Measurements from ENCODE around the gene G0S2.
A peak's percentile ranks its signal among the peaks of the same experiment; 100 is the strongest.

G0S2 gene

DNA sequence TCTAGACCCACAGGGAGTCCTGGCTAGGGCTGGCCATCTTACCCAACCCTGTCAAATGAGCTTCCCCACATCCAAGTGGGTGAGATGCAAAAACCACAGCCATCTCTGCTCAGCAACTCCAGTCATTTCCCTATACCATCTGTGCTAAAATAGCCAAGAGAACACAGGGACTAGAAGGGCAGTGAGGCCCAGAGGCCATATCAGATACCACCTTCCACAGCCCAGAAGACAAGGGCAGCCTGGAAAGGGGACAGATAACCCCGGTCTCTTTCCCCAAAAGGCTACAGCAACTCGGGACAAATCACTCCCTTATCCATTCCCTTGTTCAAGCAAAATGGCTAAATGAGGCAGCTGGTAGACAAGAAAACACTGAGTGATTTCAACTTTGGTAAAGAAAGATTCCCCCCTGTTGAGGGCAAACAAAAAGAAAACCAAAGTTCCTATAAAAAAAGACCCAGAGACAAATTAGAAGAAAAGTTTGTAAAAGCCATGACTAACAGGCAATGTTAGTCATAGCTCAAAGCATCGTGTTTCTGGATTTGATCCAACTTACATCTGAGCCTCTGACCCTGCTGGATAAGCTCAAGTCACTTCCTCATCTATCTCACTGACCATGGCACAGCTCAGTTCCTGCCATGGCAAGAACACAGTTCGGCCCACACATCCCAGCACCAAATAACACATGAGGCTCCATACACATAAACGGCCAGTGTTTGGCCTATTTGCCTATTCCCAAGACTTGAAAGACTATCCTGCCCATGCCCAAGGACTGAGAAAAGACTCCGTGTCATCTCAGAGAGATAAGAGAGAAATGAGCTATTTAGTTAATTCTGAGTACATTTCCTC is 26.1 kb upstream of the G0S2 start:
- peak; percentile 92 for DNase-seq

GRCh38 chr1:209650454-209650853 is 24.8 kb upstream of the G0S2 start:
- DNase-seq = peak; percentile 50

GRCh38 chr1:209651138-209651587 is 24.0 kb upstream of the G0S2 start:
- DNase-seq = peak; percentile 90

DNA sequence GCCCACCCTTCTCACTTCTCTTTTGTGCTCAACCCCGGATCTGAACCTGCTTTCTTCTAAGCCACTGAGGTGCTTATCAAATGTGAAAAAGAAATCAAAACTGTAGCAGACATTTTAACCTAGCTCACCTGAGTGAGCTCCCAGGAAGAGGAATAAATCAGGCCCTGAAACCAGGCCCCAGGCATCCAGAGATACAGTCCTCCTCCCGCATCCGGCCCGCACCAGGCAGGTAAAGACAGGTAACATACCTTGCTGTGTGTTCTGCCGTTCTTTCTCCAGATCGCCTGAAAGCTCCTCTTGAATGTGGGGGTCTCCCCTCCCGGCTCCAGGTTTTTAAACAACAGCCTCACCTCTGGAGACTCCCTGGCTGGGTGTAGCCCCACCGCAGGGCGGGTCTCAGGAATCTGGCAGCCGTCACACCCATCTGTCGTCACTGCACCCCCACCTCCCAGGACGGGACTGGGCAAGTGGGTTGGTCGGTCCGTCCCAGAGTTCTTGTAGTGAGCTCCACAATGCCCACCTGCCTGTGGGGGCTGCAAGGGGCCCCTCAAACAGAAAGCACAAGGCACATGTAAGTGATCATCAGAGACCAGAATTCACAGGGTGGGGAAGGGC is 23.0 kb upstream of the G0S2 start, which contains the start of gene LAMB3:
Gene LAMB3 (minus strand): TSS at position 305 of the 615 bp plus-strand sequence. CDS start 1,481 bp downstream, outside the sequence.
- DNase-seq = no peak

DNA sequence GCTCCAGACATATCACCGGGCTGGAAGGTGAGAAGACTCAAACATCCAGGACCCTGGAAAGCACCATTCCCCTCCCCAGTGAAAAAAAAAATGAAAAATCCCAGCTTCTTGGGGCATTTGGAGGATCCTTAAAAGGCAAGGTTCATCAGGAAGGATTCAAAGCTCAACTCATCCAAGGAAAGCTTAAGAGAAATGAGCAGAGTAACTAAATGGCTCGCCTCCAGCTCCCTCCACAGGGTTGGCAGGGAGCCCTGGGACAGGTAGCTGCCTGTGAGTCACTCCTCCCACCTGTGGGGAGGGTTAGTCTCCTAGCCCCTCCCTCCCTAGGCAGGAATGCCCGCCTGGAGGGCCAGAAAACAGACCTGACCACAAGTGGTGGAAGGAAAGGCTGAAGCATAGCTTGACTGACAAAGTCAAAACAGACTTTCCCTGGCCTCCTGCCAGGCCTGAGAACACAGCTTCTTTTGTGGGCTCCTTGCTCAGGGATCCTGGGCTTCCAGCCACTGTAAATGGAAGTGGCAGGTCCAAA is 22.3 kb upstream of the G0S2 start:
- DNase-seq = peak; percentile 50

DNA sequence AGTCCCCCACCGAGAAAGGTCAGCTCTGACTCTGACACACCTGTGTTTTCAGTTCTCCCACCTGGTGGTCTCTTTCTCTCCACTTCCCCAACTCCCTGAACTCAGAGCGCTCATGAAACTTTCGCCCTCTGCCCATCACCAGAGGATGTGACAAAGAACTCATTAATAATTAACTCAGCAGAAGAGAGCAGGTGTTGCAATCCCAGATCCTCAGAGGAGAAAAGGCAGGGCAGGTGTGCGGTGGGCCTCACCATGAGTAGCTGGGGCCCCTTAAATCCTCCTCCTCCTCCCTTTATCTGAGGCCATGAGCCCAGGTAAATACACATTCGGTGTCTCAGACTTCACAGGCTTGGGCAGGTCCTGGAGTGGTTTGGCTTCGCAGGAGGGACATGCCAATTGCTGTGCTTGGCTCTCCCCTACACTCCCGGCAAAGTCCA is 21.3 kb upstream of the G0S2 start:
- no peak for DNase-seq

DNA sequence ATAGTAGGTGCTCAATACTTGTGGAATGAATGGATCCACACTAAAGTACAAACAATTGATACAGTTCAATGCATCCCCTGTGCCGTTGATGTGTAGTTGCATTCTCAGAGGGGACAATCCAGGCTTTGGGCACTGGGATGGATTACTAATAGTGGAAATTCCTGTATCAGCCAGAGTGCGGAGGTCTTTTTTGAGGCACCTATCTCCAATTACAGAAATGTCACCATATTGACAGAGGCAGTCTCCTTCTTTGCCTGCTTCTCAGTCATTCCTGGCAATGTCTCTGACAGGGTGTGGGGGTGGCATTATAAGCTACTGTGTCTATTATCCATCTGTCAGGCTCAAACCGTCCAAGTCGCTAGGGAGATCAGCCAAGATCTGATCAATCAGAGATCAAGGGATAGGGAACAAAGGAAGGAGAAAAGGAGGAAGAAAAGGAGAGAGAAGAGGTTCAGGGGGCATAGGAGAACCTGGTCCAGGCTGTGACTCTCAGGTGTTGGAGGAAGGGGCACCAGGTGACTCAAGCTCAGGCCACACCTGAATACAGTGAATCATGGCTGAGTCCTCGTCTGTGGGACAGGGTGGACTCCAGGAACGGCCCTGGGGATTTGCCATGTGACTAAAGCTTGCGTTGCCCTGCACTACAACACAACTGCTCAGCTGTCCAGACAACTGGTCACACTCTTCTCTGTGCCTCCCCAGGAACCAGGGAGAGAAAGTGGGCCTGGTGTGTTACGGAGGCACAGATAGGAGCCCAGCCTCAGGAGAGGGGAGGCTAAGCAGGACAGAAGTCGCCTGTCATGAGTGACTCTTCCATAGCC is 19.6 kb upstream of the G0S2 start:
- DNase-seq = no peak

DNA sequence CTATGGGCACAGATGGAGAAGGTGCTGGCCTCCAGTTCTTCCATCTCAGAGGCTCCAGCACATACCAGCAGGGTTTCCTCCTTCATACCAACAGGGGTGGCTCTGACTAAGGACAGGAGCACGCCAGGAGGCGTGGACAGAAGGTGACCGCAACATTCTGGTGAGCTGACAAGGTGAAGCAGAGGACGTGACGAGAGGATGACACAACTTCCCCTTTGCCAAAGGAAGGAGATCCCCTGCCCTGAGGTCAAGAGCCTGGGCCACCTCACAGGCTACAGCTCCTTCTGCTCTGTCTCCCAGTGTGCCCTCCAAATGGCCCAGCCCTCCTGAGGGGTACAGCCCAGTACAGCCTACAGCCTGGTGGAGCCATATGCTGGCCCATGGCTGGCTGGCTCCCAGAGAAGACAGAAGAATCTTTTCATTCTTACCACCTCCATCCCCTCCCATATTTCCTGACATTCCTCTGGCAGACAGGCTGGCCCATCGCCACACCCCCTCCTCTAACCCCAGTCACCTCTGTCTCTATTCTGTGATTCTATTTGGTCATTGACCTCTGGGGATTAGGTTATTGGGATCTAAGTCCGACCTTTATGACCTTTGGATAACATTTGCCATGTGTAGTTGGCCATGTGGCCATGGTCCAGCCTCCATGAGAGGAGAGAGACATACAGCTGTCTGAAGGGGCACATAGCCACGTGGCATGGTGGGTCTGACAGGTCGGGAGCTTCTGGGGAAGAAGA is 17.9 kb upstream of the G0S2 start:
- no peak for DNase-seq

DNA sequence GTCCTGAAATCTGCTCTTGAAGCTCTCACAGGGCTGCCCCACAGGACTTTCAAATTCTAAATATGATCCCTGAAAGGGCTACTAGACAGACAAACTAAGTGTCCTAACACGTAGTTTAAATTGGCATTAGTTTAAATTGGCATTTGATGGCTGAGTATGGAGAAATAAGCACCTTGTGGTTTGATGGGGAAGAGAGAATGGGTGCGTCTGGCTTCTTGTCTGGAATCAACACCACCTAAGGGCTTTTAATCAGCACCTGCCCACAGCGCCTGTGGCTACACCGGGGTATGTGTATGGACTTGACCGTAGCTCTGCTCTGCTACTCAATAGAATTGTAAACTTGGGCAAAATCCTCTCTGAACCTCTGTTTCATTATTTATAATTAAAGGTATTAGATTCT is 17.3 kb upstream of the G0S2 start:
- no peak for DNase-seq

DNA sequence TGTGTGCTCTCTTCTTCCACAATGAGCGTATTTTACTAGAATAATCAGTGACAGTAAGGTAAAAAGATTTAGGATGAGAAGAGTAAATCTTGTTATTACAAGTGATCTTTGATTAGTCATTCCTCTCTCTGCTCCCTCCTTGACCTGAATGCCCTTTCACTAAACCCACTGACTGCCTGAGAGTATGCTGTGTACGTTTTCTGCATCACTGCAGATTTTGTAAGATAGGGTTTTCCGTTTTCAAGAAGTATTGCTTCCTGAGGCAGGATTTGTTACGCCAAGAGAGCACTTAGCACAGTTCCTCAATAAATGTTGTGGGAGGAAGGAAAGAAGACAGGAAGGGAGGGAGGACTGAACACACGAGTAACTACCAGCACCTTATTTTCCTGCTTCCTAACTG is 15.3 kb upstream of the G0S2 start:
- DNase-seq = no peak

- no peak for DNase-seq
These were observed 14.1 kb upstream of the G0S2 start for GRCh38 chr1:209661071-209661470.

DNA sequence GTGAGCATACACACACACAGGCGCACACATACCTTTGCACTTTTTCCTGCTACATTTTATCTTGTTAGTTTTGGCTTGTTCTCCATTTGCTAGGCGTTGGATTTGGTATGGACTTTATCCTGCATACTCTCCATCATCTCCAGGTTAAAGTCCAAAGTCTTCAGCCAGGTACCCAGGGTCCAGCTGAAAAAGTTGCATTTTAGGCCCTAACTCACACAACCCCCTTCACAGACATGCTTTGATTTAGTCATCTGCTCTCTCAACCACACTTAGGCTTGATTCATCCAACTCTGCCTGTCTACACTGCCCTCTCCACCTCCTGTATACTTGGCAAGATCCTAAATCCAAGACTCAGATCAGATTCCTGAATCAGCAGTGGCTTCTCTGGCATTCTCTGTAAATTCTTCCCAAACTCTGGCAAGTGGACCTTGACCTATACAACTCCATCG is 12.3 kb upstream of the G0S2 start:
- DNase-seq = no peak

DNA sequence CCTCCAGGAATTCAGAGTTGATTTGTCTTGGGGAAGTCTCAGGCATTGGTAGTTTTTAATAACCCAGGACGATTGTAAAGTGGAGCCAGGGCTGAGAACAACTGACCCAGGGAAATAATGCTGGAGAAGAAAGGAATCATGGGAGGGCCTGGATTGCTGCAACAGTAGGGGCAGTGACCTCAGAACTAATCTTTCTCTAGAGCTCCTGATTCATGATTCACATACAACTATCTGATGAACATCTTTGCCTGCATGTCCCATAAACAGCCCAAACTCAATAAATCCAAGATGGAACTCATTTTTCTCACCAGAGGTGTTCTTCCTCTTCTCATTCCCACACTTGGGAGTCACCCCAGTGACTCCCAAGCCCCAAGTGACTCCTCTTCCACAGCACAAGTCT is 8.1 kb upstream of the G0S2 start:
- DNase-seq = no peak

DNA sequence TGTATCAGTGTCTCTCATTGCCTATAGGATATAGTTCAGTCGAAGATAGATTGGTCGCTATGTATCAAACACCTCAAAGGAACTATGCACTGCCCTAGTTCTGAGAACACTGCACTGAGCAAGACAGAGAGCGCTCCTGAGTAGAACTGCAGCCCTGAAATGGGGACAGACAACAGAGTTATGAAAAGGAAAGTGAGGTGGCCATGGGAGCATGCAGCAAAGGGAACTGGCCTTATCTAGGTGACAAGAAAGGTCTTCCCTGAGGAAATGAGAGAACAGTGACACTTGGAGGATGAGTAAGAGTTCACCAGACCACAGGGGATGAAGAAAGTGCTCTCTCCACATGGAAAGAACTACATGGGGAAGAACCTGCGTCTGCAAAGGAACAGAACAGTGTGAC is 7.5 kb upstream of the G0S2 start:
- DNase-seq = no peak

GRCh38 chr1:209670441-209671082 is 4.7 kb upstream of the G0S2 start:
- no peak for DNase-seq

- DNase-seq = peak; percentile 28
These were observed 2.2 kb upstream of the G0S2 start for GRCh38 chr1:209672705-209673630.

- no peak for DNase-seq
These were observed 1.4 kb upstream of the G0S2 start for GRCh38 chr1:209673631-209674417.

DNA sequence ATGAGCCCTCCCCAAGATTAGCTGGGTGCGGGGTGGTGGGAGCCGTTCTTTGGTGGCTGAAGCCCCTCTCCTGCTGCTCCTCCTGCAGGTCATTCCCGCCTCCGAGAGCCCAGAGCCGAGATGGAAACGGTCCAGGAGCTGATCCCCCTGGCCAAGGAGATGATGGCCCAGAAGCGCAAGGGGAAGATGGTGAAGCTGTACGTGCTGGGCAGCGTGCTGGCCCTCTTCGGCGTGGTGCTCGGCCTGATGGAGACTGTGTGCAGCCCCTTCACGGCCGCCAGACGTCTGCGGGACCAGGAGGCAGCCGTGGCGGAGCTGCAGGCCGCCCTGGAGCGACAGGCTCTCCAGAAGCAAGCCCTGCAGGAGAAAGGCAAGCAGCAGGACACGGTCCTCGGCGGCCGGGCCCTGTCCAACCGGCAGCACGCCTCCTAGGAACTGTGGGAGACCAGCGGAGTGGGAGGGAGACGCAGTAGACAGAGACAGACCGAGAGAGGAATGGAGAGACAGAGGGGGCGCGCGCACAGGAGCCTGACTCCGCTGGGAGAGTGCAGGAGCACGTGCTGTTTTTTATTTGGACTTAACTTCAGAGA is 448 bp downstream of the G0S2 start:
- peak; percentile 57 for DNase-seq

GRCh38 chr1:209678981-209679539 is 3.8 kb downstream of the G0S2 start:
- no peak for DNase-seq
